ENCODE measurements around the gene FHIT.

Gene FHIT

DNA sequence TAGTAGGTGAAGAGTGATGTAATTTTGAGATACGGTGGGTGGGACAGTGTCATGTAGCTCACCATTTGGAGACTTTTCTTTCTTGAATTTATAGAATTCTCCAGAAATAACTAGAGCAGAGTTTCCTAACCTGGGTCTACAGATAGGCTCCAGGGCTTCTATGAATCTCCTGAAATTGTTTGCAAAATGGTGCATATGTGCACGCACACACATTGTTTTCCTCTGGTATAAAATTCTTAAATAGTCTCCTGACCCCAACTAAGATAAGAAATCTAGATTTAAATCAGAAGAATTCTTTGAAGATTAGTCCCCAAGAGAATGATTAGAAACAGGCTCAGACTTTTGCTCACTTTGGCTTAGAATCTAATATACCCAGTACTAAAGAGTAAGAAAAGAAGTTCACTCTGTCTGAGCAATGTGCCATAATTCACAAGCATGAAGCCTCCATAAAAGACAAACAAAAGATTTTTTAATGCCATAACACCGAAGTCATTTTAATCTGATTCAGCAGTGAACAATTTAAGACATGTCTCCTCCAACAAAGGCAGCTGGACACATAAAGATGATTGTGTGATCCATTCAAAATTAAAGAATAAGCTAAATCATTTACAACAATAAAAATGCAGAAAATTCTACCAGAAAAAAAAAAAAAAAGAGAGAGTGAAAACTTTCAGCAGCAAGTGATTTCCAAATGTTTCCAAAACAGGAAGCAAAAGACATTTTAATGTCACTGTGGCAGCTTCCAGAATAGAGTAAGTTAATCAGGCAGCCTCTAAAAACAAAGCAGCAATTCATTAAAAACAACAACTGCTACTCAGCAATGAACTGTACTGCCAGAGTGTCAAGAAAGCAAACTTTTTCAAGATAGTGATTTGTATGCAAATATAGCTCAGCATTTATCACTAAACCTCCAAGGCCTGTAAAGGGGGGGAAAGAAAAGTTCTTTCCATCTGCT, 1225.9 kb downstream of the FHIT start:
- DNase-seq: no peak

- no peak for DNase-seq
Measured at GRCh38 chr3:60024400-60024799, 1226.9 kb downstream of the FHIT start.

- no peak for DNase-seq
Measured at GRCh38 chr3:60023189-60023588, 1228.1 kb downstream of the FHIT start.

DNA sequence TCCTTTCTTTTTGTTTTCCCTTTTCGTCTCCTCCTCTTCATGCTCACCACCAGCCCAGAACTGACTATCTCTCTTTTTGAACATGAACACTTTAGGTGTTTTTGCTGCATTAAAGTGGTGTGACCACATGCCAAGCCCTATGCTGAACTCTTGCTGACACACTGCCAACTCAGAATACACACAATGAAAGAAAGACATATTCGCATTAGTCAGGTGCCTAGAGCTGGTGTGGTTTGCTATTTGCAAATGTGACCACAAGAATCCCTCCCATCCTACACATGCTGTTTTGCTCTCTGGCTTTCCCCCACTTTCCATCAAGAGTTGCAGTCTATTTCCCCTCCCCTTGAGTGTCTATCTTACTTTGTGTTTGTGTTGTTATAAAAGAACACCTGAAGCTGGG, 1233.6 kb downstream of the FHIT start:
- no peak for DNase-seq

DNA sequence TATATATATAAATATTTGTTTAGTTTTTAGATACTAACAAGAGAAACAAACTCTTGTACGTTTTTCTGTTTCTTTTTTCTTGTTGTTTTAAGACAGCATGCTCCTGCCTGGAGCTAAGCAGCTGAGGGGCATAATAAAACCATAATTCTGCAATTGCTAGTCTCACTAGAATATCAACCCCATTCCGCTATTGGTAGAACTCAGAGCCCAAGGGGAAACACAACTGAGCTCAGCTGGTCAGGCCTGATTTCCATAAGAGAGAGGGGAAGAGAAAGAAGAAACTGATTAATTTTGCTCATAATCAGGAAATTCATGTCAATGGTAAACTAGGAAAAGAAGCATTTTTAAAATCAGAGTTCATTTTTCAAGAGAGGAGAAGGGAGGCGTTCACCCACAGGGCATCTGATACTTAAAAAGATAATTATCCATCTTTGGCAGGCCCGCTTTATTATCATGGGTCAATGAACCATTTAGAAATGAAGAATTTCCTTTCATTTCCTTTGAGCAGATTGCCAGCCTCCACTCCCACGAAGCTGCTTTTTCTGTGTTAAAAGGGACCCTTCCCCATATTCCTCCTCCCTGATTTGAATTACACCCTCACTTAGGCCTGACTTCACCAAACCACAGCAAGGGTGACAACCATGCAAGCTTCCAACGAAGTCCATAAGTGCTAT, 1236.1 kb downstream of the FHIT start:
- DNase-seq: no peak

DNA sequence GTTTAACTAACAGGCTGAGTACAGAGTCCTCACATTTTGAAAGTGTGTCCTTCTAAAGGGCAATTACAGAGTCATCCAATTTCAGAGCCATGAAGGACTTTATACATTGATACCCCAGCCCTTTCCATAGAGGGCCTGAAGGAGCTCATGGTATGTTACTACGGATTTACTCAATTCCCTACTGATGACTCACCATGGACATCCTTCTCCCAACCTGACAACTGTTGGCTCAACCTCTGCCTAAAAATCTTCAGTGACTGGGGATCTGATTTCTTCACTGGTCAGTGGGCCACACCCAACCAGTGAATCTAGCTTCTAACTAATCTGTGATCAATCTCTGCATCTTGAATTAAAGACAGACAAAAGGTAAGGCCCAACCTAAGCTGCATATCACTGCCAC, 1238.0 kb downstream of the FHIT start:
- DNase-seq: no peak

DNA sequence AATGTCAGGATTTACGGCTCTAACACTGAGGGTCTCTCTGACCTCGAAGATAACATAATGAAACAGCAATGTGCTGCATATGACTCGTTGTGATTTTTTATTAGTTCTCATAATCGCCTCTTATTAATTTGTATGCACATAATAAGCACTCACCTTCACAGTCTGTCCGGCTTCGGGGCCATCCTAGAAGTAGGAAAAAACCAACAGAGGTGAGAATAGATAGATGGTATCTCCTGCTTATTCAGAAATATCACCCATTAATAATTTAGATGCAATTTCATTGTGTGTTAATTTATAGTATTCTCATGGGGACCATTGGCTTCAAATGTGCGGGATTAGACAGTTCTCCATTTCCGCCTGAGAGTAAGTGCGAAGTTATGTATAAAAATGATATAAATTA, 1240.0 kb downstream of the FHIT start:
- DNase-seq: no peak

DNA sequence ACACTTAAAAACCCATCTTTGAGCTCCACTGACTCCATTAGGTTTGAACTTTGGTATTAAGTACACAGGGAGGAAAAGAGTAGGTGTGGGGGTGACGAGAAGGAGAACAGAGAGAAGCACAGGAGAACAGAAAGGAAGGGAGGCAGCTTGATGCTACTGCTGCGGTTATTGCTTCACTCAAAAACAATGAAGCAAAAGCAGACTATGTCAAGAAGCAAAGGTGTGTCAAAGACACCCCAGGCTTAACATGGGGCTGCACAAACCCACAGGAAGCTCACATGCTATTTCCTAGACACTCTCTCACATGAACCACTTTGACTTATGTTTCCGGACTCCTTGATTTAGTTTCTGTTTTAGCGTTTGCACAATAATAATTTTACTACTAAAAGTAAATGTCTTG, 1240.5 kb downstream of the FHIT start:
- DNase-seq: no peak

GRCh38 chr3:60009931-60010478, 1241.2 kb downstream of the FHIT start:
- DNase-seq: no peak

DNA sequence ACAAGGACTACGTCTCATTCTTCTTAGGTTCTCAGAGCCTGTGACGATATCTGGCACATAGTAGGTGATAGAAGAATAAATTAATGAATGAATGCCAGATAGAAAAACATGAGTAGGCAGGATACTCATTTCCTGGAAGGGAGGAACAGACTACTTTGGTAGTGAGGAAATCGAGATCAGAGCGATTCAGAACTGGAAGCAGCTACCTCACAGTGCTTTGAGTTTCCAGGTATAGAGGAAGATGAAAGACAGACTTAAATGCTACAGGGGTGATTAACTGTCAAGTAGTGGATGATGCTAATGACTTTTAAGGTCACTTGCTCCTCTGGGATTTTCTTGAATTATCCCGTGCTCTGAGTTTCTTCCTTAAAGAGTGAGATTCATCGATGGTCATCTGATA, 1249.9 kb downstream of the FHIT start:
- DNase-seq: no peak

- no peak for DNase-seq
Measured at GRCh38 chr3:60000311-60001105, 1250.7 kb downstream of the FHIT start.

DNA sequence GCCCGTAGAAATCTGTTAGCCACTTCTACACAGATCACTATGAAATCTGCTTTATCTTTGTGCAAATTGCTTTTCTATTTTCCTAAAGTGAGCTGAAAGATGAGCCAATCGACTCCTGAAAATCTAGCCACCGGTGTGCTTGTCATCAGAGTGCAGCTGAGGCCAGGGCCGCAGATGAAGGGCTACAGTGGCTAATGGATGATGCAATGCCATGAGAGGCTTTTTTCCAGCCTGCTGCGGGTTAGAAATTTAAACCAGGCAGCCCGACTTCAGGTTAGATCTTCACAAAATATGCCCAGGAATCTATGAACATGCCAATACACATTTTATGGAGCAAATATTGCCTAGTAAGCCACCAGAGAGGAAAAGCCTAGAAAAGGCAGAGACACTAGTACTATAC, 1253.2 kb downstream of the FHIT start:
- DNase-seq: no peak

DNA sequence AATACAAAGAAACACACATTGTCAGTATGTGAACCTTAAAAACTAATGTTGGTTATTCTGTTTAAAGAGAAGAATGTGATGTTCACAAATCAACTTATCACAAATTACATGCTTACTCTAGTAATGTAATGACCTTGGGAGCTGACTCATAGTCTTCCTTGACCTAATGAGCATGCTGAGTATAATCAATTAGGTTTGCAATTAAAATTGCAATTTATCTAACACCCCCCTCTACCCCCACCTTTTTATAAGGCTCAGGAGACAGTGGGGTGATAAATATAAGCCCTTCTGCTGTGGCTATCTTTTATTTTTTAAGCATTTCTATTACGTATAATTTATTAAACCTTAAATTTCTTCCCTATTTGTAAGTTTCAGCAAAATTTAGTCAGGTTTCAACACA, 1253.7 kb downstream of the FHIT start:
- DNase-seq: no peak

DNA sequence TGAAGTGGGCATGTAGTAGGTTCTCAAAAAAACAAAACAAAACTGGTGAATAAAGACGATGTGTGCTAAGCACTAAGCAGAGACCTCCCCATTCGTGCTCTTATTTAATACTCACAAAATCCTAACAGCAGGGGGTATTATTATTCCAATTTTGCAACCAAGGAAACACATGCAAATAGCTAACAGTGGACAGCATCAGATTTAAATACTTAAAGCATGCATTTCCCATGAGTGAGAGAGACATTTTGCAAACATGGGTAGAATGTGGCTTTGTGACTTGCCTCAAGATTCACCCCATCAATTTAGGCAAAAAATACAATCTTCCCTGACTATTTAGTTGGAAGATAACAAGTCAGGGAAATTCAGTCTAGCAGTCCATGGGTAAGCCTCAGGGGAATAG, 1255.2 kb downstream of the FHIT start:
- DNase-seq: no peak

GRCh38 chr3:59995563-59995962, 1255.7 kb downstream of the FHIT start:
- DNase-seq: no peak

- no peak for DNase-seq
Measured at GRCh38 chr3:59994732-59995304, 1256.4 kb downstream of the FHIT start.

- peak in 10 of 56 donors; percentile 0 to 34 (median 4) for DNase-seq
Measured at GRCh38 chr3:59992578-59992977, 1258.7 kb downstream of the FHIT start.

GRCh38 chr3:59990915-59991314, 1260.3 kb downstream of the FHIT start:
- no peak for DNase-seq

- no peak for DNase-seq
Measured at GRCh38 chr3:59982510-59982909, 1268.7 kb downstream of the FHIT start.

DNA sequence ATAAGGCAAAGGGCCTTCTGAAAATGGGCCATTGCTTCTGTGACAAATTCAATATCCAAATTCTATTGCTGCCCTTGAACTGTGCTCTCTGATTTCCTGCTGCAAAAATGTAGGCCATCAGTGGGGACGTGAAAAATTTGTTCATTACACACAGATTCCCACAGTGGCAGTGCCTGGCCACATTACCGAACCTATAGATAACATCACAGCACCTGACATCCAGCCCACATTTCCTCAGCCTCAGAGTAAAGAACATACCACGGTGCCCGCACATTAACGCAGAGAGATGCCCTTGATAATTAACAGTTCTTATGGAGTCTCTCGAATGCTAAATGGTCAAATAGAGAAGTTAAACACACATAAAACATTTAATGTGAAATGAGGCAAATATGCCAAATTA, 1269.9 kb downstream of the FHIT start:
- DNase-seq: no peak

- DNase-seq: no peak
Measured at GRCh38 chr3:59980576-59980975, 1270.7 kb downstream of the FHIT start.
